Sigmoid colon (tissue), 4 donors: ENCODE results near the gene SIPA1L3.

Source experiments
- EP300 ChIP-seq, 4 donors: sonication (generic); formaldehyde crosslinking; IDR thresholded peaks; one replicate each; pipeline ENCODE4 v1.6.1; 2017; ENCODE audit warnings: antibody characterized with exemption in 4 of 4
- POLR2A ChIP-seq, 2 donors: fragments of 450-650 bp; IDR thresholded peaks; one replicate each; pipeline ENCODE4 v1.6.1; 2016; ENCODE audit warnings: antibody characterized with exemption in 2 of 2, mild to moderate bottlenecking in 2 of 2, moderate library complexity in 2 of 2
- TF ChIP-seq, protein P1 (sequence below), 4 experiments: fragments of 450-650 bp in 3 of 4; fragments of 200-600 bp in 1 of 4; IDR thresholded peaks; one replicate each; pipeline ENCODE4 v1.5.1; 2016 to 2019; ENCODE audit warnings: antibody characterized with exemption in 4 of 4, mild to moderate bottlenecking in 3 of 4, moderate library complexity in 2 of 4

DNA sequence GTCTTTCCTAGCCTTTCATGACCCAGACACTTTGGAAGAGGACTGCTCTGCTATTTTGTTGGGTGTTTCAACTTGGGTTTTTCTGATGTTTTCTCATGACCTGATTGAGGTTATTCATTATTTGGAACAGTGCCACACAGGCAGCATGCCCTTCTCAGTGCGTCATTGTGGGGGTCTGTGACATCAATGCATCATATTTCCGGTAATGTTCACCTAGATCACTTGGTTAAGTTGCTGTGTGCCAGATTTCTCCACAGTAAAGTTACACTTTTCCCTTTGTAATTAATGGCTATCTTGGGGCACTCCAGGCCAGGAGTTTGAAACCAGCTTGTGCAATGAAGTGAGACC, 124.4 kb downstream of the SIPA1L3 start:
- TF ChIP-seq, protein P1, sequence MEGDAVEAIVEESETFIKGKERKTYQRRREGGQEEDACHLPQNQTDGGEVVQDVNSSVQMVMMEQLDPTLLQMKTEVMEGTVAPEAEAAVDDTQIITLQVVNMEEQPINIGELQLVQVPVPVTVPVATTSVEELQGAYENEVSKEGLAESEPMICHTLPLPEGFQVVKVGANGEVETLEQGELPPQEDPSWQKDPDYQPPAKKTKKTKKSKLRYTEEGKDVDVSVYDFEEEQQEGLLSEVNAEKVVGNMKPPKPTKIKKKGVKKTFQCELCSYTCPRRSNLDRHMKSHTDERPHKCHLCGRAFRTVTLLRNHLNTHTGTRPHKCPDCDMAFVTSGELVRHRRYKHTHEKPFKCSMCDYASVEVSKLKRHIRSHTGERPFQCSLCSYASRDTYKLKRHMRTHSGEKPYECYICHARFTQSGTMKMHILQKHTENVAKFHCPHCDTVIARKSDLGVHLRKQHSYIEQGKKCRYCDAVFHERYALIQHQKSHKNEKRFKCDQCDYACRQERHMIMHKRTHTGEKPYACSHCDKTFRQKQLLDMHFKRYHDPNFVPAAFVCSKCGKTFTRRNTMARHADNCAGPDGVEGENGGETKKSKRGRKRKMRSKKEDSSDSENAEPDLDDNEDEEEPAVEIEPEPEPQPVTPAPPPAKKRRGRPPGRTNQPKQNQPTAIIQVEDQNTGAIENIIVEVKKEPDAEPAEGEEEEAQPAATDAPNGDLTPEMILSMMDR (IDR thresholded peaks at IDR 0.05) = no peak
- TF ChIP-seq POLR2A (IDR thresholded peaks at IDR 0.05) (no peak), EP300 (IDR thresholded peaks at IDR 0.05) (no peak)
